ENCODE data around the gene EDRF1. TPM values are rescaled to one million over a fixed set of nuclear protein-coding genes. Genes with fewer than 3 reads are reported as not detected.

Gene EDRF1
- total RNA-seq, 1 experiment from 2014 or later = 49.2 TPM

DNA sequence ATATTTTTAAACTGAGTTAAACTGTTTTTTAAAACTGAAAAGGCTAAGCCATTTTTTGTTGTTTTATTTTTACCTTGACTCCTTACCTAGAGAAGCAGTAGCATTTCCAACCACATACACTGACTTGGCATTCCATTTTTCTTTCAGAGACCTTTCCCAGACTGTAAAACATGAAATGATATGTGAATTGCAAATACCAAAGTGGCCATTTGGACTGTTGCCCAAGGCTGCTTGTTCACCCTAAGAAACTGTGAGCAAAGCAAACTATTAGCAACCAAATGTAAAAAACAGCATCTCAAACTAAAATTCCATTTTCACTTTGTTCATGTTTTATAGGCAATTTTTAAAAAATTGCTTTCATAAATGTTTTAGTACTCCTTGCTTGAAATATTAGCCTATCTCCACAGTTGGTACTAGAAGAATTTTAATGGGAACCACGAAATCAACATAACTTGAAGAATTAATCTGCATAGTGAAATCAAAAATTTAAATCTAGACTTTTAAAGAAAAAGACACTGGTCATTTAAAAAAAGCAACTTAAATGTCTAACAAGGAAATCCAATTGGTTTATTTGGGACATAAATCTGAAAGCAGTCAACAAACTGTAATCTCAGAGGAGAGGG lies 92.7 kb downstream of the EDRF1 start:
- H3K36me3 ChIP-seq (ENCODE audit: control insufficient read depth in 1 of 2, insufficient read depth in 2 of 2, low read length in 2 of 2) = peaks cover 0 to 10% of the 10 kb centered on the region in 2 experiments; a peak in 2 of 4 replicates

More for the DNA sequence above, 92.7 kb downstream of the EDRF1 start:
- CTCF ChIA-PET = no interaction called here
- Histone ChIP-seq H3K9me2 (ENCODE audit: insufficient read depth) (no peaks in the 10 kb centered on the region), H3K9ac (ENCODE audit: low read length) (no peak overlapping the region), H3K79me2 (ENCODE audit: insufficient read depth, low read length) (no peaks in the 10 kb centered on the region), H2AFZ (ENCODE audit: low read depth, low read length, poor library complexity, severe bottlenecking) (no peak overlapping the region), H3K4me3 (replicated peaks in 1 of 2; ENCODE audit: low read depth in 1 of 2, low read length in 2 of 2) (no peak overlapping the region), H3K4me1 (ENCODE audit: control insufficient read depth in 1 of 2, insufficient read depth in 2 of 2, low read length in 2 of 2) (no peaks in the 10 kb centered on the region), H3K27ac (ENCODE audit: low read depth, low read length) (no peak overlapping the region), H3K27me3 (ENCODE audit: insufficient read depth, low read length) (no peaks in the 10 kb centered on the region), H3K9me3 (ENCODE audit: control insufficient read depth in 1 of 2, insufficient read depth in 1 of 2, low read depth in 1 of 2, low read length in 2 of 2) (no peaks in the 10 kb centered on the region), H4K20me1 (ENCODE audit: insufficient read depth) (no peaks in the 10 kb centered on the region), H3K4me2 (ENCODE audit: low read length) (no peak overlapping the region)
- no peak for DNase-seq (ENCODE audit: low read depth, low spot score)
- intact Hi-C loops (cut with micrococcal nuclease) = no loop called here
- no peak for ATAC-seq
- RAD21 ChIA-PET (ENCODE audit: low non-redundant PET in 1 of 2, low total read pairs in 2 of 2, uncharacterized antibody in 2 of 2, unreplicated experiment in 2 of 2) = no interaction called here
- POLR2A ChIA-PET = no interaction called here
- TF ChIP-seq FOSL1 (IDR thresholded peaks at IDR 0.05; ENCODE audit: low read depth) (no peak), CEBPB (IDR thresholded peaks at IDR 0.05; ENCODE audit: low read depth) (no peak), EGR1 (IDR thresholded peaks at IDR 0.05; ENCODE audit: low read depth) (no peak), POLR2AphosphoS5 (IDR thresholded peaks at IDR 0.05; ENCODE audit: low read depth, low read length) (no peak), ZFX (IDR thresholded peaks at IDR 0.05) (no peak), ZNF274 (IDR thresholded peaks at IDR 0.05; ENCODE audit: low read depth, low read length) (no peak), ELF1 (IDR thresholded peaks at IDR 0.05; ENCODE audit: borderline replicate concordance, low read depth) (no peak), ATF3 (IDR thresholded peaks at IDR 0.05) (no peak), SIN3A (IDR thresholded peaks at IDR 0.05; ENCODE audit: low read depth) (no peak), CBX3 (IDR thresholded peaks at IDR 0.05; ENCODE audit: low read depth) (no peak), SP1 (IDR thresholded peaks at IDR 0.05; ENCODE audit: low read depth) (no peak), TCF7L2 (IDR thresholded peaks at IDR 0.05; ENCODE audit: borderline replicate concordance, extremely low read depth, insufficient read depth, insufficient read length) (no peak)
- TF ChIP-seq, protein P1, sequence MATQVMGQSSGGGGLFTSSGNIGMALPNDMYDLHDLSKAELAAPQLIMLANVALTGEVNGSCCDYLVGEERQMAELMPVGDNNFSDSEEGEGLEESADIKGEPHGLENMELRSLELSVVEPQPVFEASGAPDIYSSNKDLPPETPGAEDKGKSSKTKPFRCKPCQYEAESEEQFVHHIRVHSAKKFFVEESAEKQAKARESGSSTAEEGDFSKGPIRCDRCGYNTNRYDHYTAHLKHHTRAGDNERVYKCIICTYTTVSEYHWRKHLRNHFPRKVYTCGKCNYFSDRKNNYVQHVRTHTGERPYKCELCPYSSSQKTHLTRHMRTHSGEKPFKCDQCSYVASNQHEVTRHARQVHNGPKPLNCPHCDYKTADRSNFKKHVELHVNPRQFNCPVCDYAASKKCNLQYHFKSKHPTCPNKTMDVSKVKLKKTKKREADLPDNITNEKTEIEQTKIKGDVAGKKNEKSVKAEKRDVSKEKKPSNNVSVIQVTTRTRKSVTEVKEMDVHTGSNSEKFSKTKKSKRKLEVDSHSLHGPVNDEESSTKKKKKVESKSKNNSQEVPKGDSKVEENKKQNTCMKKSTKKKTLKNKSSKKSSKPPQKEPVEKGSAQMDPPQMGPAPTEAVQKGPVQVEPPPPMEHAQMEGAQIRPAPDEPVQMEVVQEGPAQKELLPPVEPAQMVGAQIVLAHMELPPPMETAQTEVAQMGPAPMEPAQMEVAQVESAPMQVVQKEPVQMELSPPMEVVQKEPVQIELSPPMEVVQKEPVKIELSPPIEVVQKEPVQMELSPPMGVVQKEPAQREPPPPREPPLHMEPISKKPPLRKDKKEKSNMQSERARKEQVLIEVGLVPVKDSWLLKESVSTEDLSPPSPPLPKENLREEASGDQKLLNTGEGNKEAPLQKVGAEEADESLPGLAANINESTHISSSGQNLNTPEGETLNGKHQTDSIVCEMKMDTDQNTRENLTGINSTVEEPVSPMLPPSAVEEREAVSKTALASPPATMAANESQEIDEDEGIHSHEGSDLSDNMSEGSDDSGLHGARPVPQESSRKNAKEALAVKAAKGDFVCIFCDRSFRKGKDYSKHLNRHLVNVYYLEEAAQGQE (IDR thresholded peaks at IDR 0.05; ENCODE audit: low read depth) = no peak
- no TSS peak for BruUV-seq (replicated peaks)

Other genes starting within 250 kb of the EDRF1 start
- gene TEX36, start 36.5 kb upstream of the EDRF1 start, total RNA-seq (2021; ENCODE audit: unreplicated experiment) = 0.25 TPM
- not detected for gene MMP21, start 56.1 kb downstream of the EDRF1 start, total RNA-seq (2021; ENCODE audit: unreplicated experiment)
- gene UROS, start 103.5 kb downstream of the EDRF1 start, total RNA-seq (2021; ENCODE audit: unreplicated experiment) = 63.9 TPM
- 159 TPM for gene BCCIP, start 103.8 kb downstream of the EDRF1 start, total RNA-seq (2021; ENCODE audit: unreplicated experiment)
- gene DHX32, start 161.6 kb downstream of the EDRF1 start, total RNA-seq (2021; ENCODE audit: unreplicated experiment) = 50.9 TPM
- gene FANK1, start 176.9 kb downstream of the EDRF1 start, total RNA-seq (2021; ENCODE audit: unreplicated experiment) = 5.4 TPM